DND-41 (cell line): ENCODE data around the gene LCTL.

Source experiments
- ATAC-seq: fragments of 200-7000 bp; cut with Tn5 transposase; 3 replicates; pipeline ENCODE4 v1.9.1; 2021; ENCODE audit warnings: low read depth; ENCODE audit not compliant: insufficient read depth
- DNase-seq: peaks from one replicate; pipeline ENCODE4 v3.0.0-alpha.2; 2020
- H2AFZ ChIP-seq: 2 replicates; pipeline ENCODE4 v1.6.0; 2012; ENCODE audit warnings: low read depth, low read length
- H3K27ac ChIP-seq: 2 replicates; pipeline ENCODE4 v1.5.1; 2012; ENCODE audit warnings: low read length, inconsistent platforms
- H3K27me3 ChIP-seq: fragments of 200-600 bp; sonication (generic); 2 replicates; pipeline ENCODE4 v1.6.0; 2012; ENCODE audit warnings: low read length, mild to moderate bottlenecking, inconsistent platforms; ENCODE audit not compliant: insufficient read depth, poor library complexity
- H3K36me3 ChIP-seq: 2 replicates; pipeline ENCODE4 v1.5.1; 2012; ENCODE audit warnings: low read length, inconsistent platforms; ENCODE audit not compliant: insufficient read depth
- H3K4me1 ChIP-seq: 2 replicates; pipeline ENCODE4 v1.5.1; 2012; ENCODE audit warnings: mild to moderate bottlenecking, low read length; ENCODE audit not compliant: insufficient read depth
- H3K4me2 ChIP-seq: 2 replicates; pipeline ENCODE4 v1.6.0; 2012; ENCODE audit warnings: mild to moderate bottlenecking, moderate library complexity, low read length, inconsistent platforms; ENCODE audit not compliant: insufficient read depth
- H3K4me3 ChIP-seq, 2 experiments: fragments of 200-600 bp in 1 of 2; shearing (Covaris generic) in 1 of 2; 2 replicates each; pipeline ENCODE4 v1.5.1; 2012 to 2016; ENCODE audit warnings: inconsistent platforms in 2 of 2, low read length in 2 of 2, mild to moderate bottlenecking in 2 of 2, low read depth in 1 of 2, moderate library complexity in 1 of 2
- H3K79me2 ChIP-seq: 2 replicates; pipeline ENCODE4 v1.6.0; 2012; ENCODE audit warnings: low read length, inconsistent platforms; ENCODE audit not compliant: insufficient read depth
- H3K9ac ChIP-seq: 2 replicates; pipeline ENCODE4 v1.6.0; 2012; ENCODE audit warnings: low read depth, mild to moderate bottlenecking, inconsistent platforms, low read length, moderate library complexity
- H3K9me3 ChIP-seq: 2 replicates; pipeline ENCODE4 v1.5.1; 2012; ENCODE audit warnings: low read length, moderate library complexity, mild to moderate bottlenecking, inconsistent platforms; ENCODE audit not compliant: insufficient read depth, severe bottlenecking
- H4K20me1 ChIP-seq: 2 replicates; pipeline ENCODE4 v1.6.0; 2012; ENCODE audit warnings: low read length; ENCODE audit not compliant: insufficient read depth
- EZH2 ChIP-seq: IDR thresholded peaks from 3 replicates; pipeline ENCODE4 v1.6.1; 2012; ENCODE audit warnings: borderline replicate concordance, low read depth, mild to moderate bottlenecking, moderate library complexity, low read length, inconsistent platforms; ENCODE audit not compliant: severe bottlenecking
- TF ChIP-seq, protein P1 (sequence below): IDR thresholded peaks from 2 replicates; pipeline ENCODE4 v1.5.1; 2012; ENCODE audit warnings: borderline replicate concordance, low read length, moderate library complexity, mild to moderate bottlenecking; ENCODE audit not compliant: poor library complexity, severe bottlenecking; ENCODE audit errors: extremely low read depth

LCTL gene

DNA sequence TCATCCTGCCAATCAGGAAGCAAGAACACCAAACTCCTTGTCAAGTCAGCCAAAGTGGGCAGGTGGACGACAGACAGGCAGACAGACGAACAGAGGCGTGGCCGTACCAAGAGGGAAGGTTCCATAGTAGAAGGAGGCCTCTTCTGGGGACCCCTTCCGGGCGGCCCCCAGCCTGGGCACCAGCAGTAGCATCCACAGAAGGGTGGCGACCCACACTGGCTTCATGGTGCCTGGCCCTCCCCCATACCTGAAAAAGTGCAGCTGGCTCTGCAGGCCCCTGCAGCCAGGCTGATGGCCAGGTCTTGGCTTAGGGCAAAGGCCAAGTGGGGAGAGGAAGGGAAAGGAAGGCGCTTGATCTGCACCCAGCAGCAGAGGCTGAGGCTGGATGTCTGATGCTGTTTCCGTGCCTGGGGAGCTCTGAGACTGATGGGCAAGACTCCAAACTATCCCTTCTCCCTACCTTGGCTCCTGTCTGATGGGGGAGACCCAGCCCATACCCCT is 607 bp downstream of the LCTL start:
- ATAC-seq (no peak), DNase-seq (no peak)
- Histone ChIP-seq H4K20me1 (no peaks in the 10 kb centered on the region), H3K36me3 (no peaks in the 10 kb centered on the region), H3K4me2 (no peak overlapping the region), H3K27ac (no peak overlapping the region), H3K9ac (no peak overlapping the region), H3K27me3 (no peaks in the 10 kb centered on the region), H3K79me2 (no peaks in the 10 kb centered on the region), H3K4me3 (no peak overlapping the region), H2AFZ (no peak overlapping the region), H3K4me1 (0 out of 2 replicates have a peak, but pooled peaks cover 3% of the 10 kb centered on the region), H3K9me3 (no peaks in the 10 kb centered on the region)
- TF ChIP-seq EZH2: no peak
- TF ChIP-seq, protein P1, sequence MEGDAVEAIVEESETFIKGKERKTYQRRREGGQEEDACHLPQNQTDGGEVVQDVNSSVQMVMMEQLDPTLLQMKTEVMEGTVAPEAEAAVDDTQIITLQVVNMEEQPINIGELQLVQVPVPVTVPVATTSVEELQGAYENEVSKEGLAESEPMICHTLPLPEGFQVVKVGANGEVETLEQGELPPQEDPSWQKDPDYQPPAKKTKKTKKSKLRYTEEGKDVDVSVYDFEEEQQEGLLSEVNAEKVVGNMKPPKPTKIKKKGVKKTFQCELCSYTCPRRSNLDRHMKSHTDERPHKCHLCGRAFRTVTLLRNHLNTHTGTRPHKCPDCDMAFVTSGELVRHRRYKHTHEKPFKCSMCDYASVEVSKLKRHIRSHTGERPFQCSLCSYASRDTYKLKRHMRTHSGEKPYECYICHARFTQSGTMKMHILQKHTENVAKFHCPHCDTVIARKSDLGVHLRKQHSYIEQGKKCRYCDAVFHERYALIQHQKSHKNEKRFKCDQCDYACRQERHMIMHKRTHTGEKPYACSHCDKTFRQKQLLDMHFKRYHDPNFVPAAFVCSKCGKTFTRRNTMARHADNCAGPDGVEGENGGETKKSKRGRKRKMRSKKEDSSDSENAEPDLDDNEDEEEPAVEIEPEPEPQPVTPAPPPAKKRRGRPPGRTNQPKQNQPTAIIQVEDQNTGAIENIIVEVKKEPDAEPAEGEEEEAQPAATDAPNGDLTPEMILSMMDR: no peak

DNA sequence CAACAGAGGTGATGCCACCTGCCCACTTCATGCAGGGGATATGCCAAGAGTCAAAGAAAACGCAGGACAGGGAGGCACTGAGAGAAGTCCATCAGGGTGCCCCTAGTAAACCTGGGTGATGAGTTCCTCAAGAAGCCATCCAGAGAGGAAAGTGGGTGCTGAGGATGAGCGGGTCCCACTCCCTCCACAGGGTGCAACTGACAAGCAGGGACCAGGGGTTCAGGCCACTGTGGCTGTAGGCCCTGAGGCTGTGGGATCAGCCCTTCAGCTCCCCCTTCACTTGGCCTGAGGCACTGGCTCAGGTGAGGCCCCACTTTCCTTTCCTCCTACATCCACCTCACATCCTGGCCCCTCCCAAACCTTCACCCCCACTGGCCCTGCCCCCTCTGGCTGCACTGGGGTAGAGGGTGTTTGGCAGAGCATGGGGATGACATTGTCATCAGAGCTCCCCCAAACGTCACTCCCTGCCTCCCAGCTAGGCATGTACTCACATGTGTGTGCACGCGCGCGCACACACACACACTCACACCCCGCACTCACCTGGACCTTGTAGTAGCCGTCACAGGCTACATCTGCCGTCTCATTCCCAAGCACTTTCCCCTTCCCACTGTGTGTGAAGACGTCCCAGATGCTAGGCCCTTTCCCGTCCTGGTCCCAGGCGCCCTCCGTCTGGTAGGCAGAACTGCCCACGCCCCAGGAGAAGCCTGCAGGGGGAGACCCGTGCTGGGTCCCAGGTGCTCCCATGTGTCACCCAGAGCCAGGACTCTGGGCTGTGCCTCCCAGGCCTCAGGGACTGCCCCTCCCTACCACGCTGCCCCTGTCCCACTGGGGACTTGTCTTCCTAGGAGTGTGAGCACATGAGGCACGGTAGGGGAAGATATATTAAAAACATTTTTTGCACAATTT is 1.4 kb downstream of the LCTL start:
- Histone ChIP-seq H3K9me3 (no peaks in the 10 kb centered on the region), H3K4me1 (0 out of 2 replicates have a peak, but pooled peaks cover 3% of the 10 kb centered on the region), H3K27me3 (no peaks in the 10 kb centered on the region), H3K27ac (no peak overlapping the region), H2AFZ (no peak overlapping the region), H4K20me1 (no peaks in the 10 kb centered on the region), H3K4me3 (no peak overlapping the region), H3K4me2 (no peak overlapping the region), H3K36me3 (no peaks in the 10 kb centered on the region), H3K79me2 (no peaks in the 10 kb centered on the region), H3K9ac (no peak overlapping the region)
- no peak for DNase-seq
- ATAC-seq: no peak
- no peak for TF ChIP-seq EZH2
- TF ChIP-seq, protein P1: no peak

DNA sequence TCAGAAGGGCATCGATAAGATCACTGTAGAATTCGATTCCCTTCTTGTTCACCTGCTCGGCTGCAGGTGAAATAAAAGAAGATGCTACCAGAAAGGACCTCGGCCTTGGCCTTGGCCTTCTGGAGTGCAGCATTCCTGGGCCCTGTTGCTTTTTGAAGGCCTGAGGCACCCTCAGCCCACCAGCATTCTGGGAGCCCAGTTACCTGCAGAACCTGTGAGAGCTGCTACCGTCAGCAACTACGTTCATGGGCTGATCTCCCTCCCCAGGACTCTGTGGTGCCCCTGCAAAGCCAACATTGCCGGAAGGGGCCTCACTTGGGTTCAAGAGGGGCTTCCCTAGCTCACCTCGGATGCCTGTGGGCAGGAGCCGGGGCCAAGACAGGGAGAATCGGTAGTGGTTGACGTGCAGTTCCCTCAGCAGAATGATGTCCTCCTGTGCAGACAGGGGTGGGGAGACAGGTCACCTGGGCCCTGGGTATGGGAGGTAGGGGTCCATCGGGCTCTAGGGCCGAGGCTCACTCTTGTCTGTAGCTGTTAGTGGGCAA is 2.2 kb downstream of the LCTL start:
- H3K9ac ChIP-seq: no peak overlapping the region
- no peaks in the 10 kb centered on the region for H4K20me1 ChIP-seq
- H2AFZ ChIP-seq: no peak overlapping the region
- no peaks in the 10 kb centered on the region for H3K9me3 ChIP-seq
- no peaks in the 10 kb centered on the region for H3K79me2 ChIP-seq
- no peak for DNase-seq
- no peaks in the 10 kb centered on the region for H3K36me3 ChIP-seq
- H3K27me3 ChIP-seq: no peaks in the 10 kb centered on the region
- ATAC-seq: no peak
- H3K4me3 ChIP-seq: no peak overlapping the region
- TF ChIP-seq, protein P1: no peak
- TF ChIP-seq EZH2: no peak
- 0 out of 2 replicates have a peak, but pooled peaks cover 3% of the 10 kb centered on the region for H3K4me1 ChIP-seq
- no peak overlapping the region for H3K4me2 ChIP-seq
- H3K27ac ChIP-seq: no peak overlapping the region
